ENCODE data around the gene CHERP.
A peak's percentile ranks its signal among the peaks of the same experiment; 100 is the strongest.

The CHERP gene

GRCh38 chr19:16542045-16542909 is at the start of gene CHERP:
CHERP (minus strand) TSS chr19:16542437; CDS start chr19:16542378, 59 bp downstream.
- peak; percentile 83 to 84 for ATAC-seq

- ATAC-seq = no peak
Observed at GRCh38 chr19:16590876-16591802, 48.9 kb upstream of the CHERP start.

GRCh38 chr19:16589917-16590316 is 47.7 kb upstream of the CHERP start:
- ATAC-seq = no peak

GRCh38 chr19:16588824-16589577 is 46.8 kb upstream of the CHERP start:
- no peak for ATAC-seq

GRCh38 chr19:16587833-16588823 is 45.9 kb upstream of the CHERP start:
- peak; percentile 69 to 71 for ATAC-seq

GRCh38 chr19:16586991-16587832 is 45.0 kb upstream of the CHERP start:
- ATAC-seq = peak; percentile 15 to 18

DNA sequence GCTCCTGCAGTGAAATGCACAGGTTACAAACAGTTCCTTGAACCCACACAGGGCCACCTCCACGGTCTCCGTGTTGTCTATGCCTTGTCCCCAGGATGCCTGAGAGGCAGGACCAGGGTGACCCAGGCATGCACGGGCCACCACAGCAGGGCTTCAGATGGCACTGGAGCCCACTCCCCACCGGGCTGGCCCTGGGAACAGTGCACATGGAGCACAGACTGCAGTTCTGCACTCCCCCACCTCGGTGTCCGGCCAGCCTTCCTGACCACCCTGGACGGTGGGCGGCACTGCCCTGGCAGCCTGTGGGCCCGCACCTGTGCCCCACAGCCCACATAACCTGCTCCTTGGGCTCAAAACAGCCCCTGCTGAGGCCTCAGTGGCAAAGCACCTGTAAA is 44.2 kb upstream of the CHERP start:
- ATAC-seq = no peak

- ATAC-seq = peak; percentile 34
Observed at GRCh38 chr19:16585808-16586476, 43.7 kb upstream of the CHERP start.

DNA sequence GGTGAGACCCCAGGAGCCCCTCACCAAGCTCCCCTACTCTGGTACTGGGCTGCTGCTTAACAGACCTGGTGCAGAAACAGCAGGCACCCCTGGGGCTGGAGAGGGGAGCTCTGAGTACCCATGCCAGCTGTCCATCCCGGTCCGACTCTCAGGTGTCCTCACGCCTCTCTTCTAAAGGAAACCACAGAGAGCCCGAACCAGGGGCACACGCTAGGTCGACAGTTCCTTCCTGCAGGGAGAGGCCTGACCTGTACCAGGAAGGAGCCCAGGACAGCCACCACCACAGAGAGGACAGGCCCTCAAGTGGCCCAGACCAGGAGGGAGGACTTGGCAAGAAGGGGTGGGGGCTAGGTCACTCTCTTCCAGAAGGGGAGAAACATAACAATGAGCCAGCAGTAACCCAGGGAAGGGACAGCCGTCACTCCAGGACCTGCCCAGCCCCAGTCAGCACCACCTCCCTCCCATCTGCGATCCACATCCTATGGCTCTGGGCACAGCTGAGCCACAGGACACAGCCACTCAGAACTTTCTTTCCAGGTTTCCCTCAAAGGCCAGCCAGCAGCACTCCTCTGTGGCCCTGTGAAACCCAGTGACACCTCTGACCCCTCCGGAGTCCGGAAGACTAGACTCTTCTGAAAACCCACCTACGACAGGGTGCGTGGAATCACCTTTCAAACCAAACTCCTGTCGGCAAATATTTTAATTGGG is 43.0 kb upstream of the CHERP start:
- ATAC-seq = no peak

DNA sequence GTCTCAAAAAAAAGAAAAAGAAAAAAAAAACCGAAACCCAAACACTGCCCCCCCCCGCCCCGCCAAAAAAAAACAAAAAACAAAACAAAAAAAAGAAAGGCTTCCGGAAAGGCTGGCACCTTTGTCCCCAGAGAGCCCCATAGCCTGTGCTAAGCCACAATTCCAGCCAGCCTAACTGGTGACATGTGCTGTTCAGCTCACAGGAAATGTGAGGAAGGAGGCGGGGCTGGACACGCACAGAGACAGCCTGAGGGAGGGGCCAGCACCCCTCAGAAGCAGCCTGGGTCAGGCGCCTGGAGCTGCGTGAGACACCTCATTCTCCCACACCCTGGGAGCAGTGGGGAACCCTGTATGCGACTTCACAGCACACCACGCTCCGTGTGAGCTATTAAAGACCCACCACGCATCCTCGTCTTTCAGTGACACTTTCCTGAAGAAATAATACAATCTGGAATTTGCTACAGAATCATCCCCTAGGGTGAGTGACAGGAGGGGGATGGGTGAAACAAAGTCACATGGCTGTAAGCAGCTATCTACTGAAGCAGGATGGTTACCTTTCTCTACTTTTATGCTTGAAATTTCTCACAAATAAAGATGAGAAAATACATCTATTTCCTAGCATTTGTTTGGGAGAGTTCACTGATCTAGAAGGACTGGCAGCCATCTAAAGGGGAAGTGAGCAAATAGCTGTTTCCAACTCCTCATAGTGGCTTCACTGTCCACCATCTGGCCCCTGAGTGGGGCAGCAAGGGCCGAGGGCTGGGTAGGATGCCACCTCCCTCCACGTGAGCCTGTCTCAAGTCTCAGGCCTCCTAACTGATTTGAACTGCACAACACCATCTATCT is 42.2 kb upstream of the CHERP start:
- peak; percentile 74 to 76 for ATAC-seq

GRCh38 chr19:16582486-16583261 is 40.4 kb upstream of the CHERP start:
- ATAC-seq = no peak

GRCh38 chr19:16581971-16582343 is 39.7 kb upstream of the CHERP start:
- no peak for ATAC-seq

DNA sequence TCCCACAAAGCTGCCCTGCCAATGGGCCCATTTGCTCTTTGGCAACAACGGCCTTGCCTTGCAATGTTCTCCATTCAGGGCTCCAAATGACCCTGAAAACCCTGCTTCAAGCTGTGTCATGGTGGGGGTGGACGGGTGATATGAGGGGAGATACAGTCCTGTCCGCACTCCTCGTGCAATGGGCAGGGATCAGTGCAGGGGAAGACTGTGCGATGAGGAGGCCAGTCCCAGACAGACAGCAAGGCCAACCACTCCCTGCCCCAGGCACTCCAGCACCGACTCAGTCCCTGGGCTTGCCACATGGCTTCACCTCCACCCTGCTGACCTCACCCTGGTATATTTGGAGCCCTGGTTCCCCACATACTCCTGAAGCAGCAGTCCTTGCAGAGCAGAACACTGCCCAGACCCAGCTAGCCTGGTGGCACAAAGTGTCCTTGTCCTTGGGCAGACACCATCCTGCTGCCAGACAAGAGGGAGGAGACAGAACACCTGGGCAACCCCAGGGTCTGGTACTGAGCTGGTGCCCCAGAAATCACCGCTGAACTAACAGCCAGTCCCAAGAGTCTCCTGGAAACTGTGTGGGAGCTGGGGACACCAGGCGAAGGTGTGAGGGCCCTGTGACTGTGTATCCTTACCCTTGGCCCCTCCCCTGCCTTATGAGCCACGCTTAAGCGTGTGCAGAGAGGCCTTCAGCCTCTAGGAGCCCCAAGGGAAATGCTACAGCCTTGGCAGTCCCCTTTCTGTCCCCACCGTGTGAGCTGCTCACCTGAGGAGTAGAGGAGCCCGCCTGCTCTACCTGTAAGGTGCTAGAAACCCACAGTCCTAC is 39.1 kb upstream of the CHERP start:
- no peak for ATAC-seq

DNA sequence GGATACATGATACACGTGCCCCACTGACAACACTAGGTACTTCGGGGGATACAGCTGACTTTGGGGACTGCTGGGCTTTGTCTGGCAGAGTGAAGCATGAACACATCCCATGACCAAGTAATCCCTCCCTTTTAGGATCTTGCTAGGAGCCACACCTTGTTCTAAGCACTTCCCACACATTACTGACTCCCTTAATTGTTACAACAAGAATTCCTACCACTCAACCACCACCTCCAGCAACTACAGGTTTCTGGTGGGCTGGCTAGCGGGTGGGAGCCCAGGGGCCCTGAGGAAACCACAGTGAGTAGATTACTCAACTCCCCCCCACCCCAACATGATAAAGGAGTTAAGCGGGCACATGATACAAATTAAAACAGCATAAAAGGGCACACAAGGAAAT is 37.1 kb upstream of the CHERP start:
- no peak for ATAC-seq

- no peak for ATAC-seq
Observed at GRCh38 chr19:16577531-16577985, 35.3 kb upstream of the CHERP start.
